Measurements from ENCODE around the gene EFR3B.
"Not testable (repeated sequence)": the region's sequence is repeated elsewhere in the genome, so short reads cannot be mapped to it uniquely, and the experiment has no call there.

The EFR3B gene

DNA sequence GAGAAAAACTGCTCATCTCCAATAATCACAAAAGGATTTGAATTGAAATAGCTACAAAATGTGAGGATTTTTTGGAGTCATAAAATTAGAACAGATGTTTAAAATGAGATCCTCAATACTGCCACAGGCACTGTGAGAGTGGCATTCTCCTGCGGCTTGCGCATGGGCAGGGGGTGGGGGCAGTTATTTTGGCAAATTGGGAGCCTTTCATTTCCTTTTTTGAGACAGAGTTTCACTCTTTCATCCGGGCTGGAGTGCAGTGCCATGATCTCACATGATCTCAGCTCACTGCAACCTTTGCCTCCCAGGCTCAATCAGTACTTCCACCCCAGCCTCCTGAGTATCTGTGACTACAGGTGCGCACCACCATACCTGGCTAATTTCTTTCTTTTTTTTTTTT lies 84.1 kb downstream of the EFR3B start:
- TF ChIP-seq, protein P1, sequence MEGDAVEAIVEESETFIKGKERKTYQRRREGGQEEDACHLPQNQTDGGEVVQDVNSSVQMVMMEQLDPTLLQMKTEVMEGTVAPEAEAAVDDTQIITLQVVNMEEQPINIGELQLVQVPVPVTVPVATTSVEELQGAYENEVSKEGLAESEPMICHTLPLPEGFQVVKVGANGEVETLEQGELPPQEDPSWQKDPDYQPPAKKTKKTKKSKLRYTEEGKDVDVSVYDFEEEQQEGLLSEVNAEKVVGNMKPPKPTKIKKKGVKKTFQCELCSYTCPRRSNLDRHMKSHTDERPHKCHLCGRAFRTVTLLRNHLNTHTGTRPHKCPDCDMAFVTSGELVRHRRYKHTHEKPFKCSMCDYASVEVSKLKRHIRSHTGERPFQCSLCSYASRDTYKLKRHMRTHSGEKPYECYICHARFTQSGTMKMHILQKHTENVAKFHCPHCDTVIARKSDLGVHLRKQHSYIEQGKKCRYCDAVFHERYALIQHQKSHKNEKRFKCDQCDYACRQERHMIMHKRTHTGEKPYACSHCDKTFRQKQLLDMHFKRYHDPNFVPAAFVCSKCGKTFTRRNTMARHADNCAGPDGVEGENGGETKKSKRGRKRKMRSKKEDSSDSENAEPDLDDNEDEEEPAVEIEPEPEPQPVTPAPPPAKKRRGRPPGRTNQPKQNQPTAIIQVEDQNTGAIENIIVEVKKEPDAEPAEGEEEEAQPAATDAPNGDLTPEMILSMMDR (conservative IDR thresholded peaks at IDR 0.05), result no peak
- H3K27ac ChIP-seq, result no peak overlapping the region

GRCh38 chr2:25127071-25127470 lies 85.2 kb downstream of the EFR3B start:
- not testable (repeated sequence) for H3K27ac ChIP-seq

DNA sequence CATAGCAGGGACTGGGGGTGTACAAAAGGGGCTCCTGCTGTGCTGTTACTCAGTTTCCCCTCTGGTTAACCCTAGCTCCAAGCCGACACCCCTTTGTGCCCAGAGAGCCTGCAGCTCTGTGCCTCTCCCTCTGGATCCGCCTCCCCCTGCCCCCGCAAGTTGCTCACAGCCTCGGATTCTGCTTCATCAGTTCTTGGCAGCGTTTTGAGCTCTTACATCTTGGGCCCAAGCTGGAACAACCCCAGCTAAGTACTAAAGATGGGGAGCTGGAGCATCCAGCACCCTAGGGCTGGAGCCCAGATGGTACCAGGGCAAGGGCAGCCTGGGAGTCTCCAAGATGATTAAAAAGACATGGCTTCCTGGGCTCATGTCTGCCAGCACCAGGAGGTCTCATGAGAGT lies 85.8 kb downstream of the EFR3B start:
- H3K27ac ChIP-seq, result no peak overlapping the region
- TF ChIP-seq, protein P1 (conservative IDR thresholded peaks at IDR 0.05), result no peak

- no peak overlapping the region for H3K27ac ChIP-seq
- TF ChIP-seq, protein P1 (conservative IDR thresholded peaks at IDR 0.05), result peak; percentile 31
Observed at GRCh38 chr2:25129901-25130520, 88.1 kb downstream of the EFR3B start.

- H3K27ac ChIP-seq, result no peak overlapping the region
- TF ChIP-seq, protein P1 (conservative IDR thresholded peaks at IDR 0.05), result no peak
Observed at GRCh38 chr2:25131253-25131566, 89.3 kb downstream of the EFR3B start.

DNA sequence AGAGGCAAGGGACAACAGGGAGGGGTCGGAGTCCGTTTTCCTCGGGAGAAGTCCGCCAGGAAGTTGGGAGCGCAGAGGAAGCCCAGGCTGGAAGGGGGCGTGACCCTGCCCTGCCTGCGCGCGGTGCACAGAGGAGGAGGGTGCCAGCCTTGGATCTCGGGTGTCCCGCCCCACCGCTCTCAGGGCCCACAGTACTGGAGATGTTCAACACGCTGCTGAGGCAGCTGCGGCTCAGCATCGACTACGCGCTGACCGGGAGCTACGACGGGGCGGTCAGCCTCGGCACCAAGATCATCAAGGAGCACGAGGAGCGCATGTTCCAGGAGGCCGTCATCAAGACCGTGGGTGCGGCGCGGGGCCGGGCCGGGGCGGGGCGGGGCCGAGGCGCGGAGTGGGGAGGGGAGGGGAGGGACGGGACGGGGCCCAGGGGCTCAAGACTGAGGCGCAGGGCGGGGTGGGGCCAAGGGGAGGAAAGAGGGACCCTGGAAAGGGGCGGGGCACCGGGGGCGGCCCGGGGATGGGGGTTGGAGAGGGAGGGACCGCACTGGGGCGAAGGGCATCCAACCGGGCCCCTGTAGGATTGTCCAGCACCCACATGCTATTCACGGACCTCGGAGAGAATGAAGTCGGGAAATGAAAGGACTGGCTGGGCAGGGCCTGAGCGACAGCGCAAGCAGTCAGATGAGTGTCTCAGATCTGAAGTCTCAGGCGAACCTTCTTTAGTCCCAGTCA lies 89.9 kb downstream of the EFR3B start:
- H3K27ac ChIP-seq, result no peak overlapping the region
- TF ChIP-seq, protein P1 (conservative IDR thresholded peaks at IDR 0.05), result no peak

DNA sequence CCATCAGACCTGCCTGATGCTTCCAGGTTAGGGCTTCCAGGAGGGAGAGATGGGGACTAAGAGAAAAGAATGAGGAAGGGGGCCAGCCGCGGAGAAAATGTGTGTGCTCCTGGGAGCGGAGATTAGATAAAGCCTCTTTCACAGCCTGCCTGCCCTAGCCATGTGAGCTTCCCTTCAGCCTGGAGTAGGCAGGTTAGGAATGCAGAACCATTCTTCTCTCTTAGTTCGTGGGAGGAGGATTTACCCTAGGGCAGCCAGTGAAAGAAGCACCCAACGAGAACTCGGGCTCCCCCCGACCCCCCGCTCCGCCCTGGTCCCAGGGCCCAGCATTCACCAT lies 90.4 kb downstream of the EFR3B start:
- no peak overlapping the region for H3K27ac ChIP-seq
- TF ChIP-seq, protein P1 (conservative IDR thresholded peaks at IDR 0.05), result no peak

DNA sequence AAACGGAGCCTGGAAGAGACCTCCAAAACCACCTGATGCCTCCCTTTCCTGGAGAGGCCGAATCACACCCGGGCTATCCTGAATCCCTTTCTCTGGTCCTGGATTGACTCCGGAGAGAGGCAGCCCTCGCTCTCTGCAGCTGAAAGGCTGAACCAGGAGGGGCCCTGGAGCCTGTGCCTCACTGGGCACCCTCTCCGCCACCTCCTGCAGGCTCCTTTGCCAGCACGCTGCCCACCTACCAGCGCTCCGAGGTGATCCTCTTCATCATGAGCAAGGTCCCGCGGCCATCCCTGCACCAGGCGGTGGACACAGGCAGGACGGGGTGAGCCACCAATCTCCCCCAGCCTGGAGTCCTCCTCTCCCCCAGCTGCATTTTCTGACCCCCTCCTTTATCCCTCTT lies 90.8 kb downstream of the EFR3B start:
- TF ChIP-seq, protein P1 (conservative IDR thresholded peaks at IDR 0.05), result no peak
- H3K27ac ChIP-seq, result no peak overlapping the region

DNA sequence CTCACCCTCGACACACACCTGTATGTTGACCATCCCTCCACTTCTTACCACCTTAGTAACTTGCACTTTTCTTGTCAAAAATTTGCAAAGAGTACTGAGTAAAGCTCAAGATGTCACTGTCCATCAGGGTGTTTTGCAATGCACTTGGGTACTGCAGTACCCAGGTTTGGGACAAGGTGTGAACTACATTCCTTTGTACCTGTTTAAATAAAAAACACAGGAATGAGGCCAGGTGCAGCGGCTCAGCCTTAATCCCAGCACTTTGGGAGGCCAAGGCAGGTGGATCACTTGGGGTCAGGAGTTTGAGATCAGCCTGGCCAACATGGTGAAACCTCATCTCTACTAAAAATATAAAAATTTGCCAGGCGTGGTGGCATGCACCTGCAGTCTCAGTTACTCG lies 98.7 kb downstream of the EFR3B start:
- H3K27ac ChIP-seq, result not testable (repeated sequence)

Measured in VCaP (cell line).